PC-9 (cell line): ENCODE results near the gene C5orf46. TPM values are rescaled to one million over a fixed set of nuclear protein-coding genes. Genes with fewer than 3 reads are reported as not detected.

Experiments
- BruUV-seq: library from RNA; stranded (reverse); fragments of 400-500 nt; replicated peaks from 2 replicates; lab custom pipeline; 2021; lab: Mats Ljungman, UMichigan
- CTCF ChIA-PET: fragments of 300-600 bp; sonication (Branson Sonifier 250); formaldehyde crosslinking; loops from one replicate; lab custom pipeline; 2022; ENCODE audit warnings: antibody characterized with exemption; lab: Charles Lee
- POLR2A ChIA-PET: fragments of 300-600 bp; sonication (Branson Sonifier 250); formaldehyde crosslinking; loops from one replicate; lab custom pipeline; 2022; ENCODE audit warnings: antibody characterized with exemption; ENCODE audit not compliant: unreplicated experiment; lab: Charles Lee
- DNase-seq, 2 experiments: peaks; one replicate each; pipeline versions ENCODE4 v3.0.0 to v3.0.0-alpha.2; 2015 to 2022; ENCODE audit warnings: mixed read lengths in 1 of 2
- H2AFZ ChIP-seq: fragments of 200-600 bp; sonication (generic); 2 replicates; pipeline ENCODE4 v1.8.1; 2017; ENCODE audit warnings: antibody characterized with exemption
- H3F3A ChIP-seq: fragments of 200-600 bp; sonication (generic); 2 replicates; pipeline ENCODE4 v1.8.1; 2017; ENCODE audit warnings: antibody characterized with exemption, mild to moderate bottlenecking, low read depth; ENCODE audit not compliant: insufficient read depth
- H3K27ac ChIP-seq: fragments of 200-600 bp; sonication (generic); 2 replicates; pipeline ENCODE4 v1.6.1; 2016; ENCODE audit warnings: mixed run types
- H3K27me3 ChIP-seq: fragments of 200-600 bp; sonication (generic); 2 replicates; pipeline ENCODE4 v1.6.1; 2016; ENCODE audit warnings: low read depth, mixed run types; ENCODE audit not compliant: insufficient read depth
- H3K36me3 ChIP-seq: fragments of 200-600 bp; sonication (generic); 2 replicates; pipeline ENCODE4 v1.6.1; 2016; ENCODE audit warnings: low read depth, mixed run types
- H3K4me1 ChIP-seq: fragments of 200-600 bp; sonication (generic); replicated peaks from 2 replicates; pipeline ENCODE4 v1.6.1; 2016; ENCODE audit warnings: mixed run types; ENCODE audit not compliant: insufficient read depth
- H3K4me2 ChIP-seq: fragments of 200-600 bp; sonication (generic); 2 replicates; pipeline ENCODE4 v1.6.1; 2017; ENCODE audit warnings: mixed run types
- H3K4me3 ChIP-seq: fragments of 200-600 bp; sonication (generic); 2 replicates; pipeline ENCODE4 v1.6.1; 2016; ENCODE audit warnings: mixed run types
- H3K79me2 ChIP-seq: fragments of 200-600 bp; sonication (generic); 2 replicates; pipeline ENCODE4 v1.6.1; 2017; ENCODE audit warnings: low read depth, mixed run types
- H3K9me2 ChIP-seq: fragments of 200-600 bp; sonication (generic); 2 replicates; pipeline ENCODE4 v1.8.1; 2017; ENCODE audit warnings: mild to moderate bottlenecking; ENCODE audit not compliant: insufficient read depth
- H3K9me3 ChIP-seq: fragments of 200-600 bp; sonication (generic); 2 replicates; pipeline ENCODE4 v1.8.1; 2016; ENCODE audit warnings: low read depth; ENCODE audit not compliant: insufficient read depth
- H4K20me1 ChIP-seq: fragments of 200-600 bp; sonication (generic); 2 replicates; pipeline ENCODE4 v1.8.1; 2017; ENCODE audit not compliant: insufficient read depth
- EZH2 ChIP-seq: fragments of 200-600 bp; sonication (generic); IDR thresholded peaks from 2 replicates; pipeline ENCODE4 v1.8.0; 2017; ENCODE audit warnings: antibody characterized with exemption, low read depth
- intact Hi-C: fragments of 100-400 bp; cut with micrococcal nuclease; formaldehyde crosslinking; loops from one replicate; pipeline ENCODE4 v1.10.0; 2022; ENCODE audit not compliant: unreplicated experiment
- total RNA-seq: library from RNA; stranded (reverse); gene quantifications from 2 replicates; pipeline ENCODE4 v1.2.3, GENCODE V29; 2021
- TF ChIP-seq, protein P1 (sequence below): fragments of 200-600 bp; sonication (generic); conservative IDR thresholded peaks from 2 replicates; pipeline ENCODE4 v1.6.1; 2017; ENCODE audit warnings: mixed run types, antibody characterized with exemption, mild to moderate bottlenecking, moderate library complexity

The C5orf46 gene
- total RNA-seq, 1 experiment from 2014 or later: not detected

DNA sequence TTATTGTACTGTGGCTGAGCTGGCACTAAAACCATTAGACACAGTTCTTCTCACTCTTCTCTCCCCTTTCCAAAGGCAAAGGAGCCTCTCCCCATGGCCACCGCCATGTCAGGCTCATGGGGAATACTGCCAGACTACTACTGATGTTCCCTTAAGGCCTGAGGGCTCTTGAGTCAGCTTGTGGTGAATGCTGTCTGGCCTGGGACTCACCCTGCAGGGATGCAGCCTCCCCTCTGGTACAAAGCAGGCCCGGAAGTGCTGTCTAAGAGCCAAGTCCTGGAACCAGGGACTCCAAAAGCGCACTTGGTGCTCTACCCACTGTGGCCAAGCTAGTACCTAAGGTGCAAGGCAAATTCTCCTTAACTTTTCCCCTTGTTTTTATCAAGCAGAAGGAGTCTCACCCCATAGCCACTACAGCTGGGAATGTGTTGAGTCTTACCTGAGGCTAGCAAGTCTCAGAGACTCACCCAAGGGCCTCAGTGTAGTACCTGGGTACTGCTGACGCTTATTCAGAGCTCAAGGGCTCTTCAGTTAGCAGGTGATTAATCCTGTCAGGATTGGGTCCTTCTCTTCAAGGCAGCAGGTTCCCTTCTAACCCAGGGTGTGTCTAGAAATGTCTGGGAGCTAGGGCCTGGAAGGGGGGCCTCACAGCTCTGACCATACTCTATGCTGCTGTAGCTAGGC is 33.2 kb upstream of the C5orf46 start:
- Histone ChIP-seq H3K27ac (no peak overlapping the region), H3K4me1 (no peaks in the 10 kb centered on the region), H3K79me2 (no peaks in the 10 kb centered on the region), H3K9me3 (no peaks in the 10 kb centered on the region), H3F3A (0 out of 2 replicates have a peak, but pooled peaks cover 4% of the 10 kb centered on the region), H3K27me3 (no peaks in the 10 kb centered on the region), H3K9me2 (no peaks in the 10 kb centered on the region), H3K4me3 (no peak overlapping the region), H2AFZ (no peak overlapping the region), H3K4me2 (no peak overlapping the region), H4K20me1 (no peaks in the 10 kb centered on the region), H3K36me3 (no peaks in the 10 kb centered on the region)
- ChIA-PET CTCF (interaction anchor here (0.6 kb wide), 1 partner anchor 1480 kb away, joined by 3 read pairs; no protein-coding TSS in a partner anchor), POLR2A (no interaction called here)
- TF ChIP-seq, protein P1, sequence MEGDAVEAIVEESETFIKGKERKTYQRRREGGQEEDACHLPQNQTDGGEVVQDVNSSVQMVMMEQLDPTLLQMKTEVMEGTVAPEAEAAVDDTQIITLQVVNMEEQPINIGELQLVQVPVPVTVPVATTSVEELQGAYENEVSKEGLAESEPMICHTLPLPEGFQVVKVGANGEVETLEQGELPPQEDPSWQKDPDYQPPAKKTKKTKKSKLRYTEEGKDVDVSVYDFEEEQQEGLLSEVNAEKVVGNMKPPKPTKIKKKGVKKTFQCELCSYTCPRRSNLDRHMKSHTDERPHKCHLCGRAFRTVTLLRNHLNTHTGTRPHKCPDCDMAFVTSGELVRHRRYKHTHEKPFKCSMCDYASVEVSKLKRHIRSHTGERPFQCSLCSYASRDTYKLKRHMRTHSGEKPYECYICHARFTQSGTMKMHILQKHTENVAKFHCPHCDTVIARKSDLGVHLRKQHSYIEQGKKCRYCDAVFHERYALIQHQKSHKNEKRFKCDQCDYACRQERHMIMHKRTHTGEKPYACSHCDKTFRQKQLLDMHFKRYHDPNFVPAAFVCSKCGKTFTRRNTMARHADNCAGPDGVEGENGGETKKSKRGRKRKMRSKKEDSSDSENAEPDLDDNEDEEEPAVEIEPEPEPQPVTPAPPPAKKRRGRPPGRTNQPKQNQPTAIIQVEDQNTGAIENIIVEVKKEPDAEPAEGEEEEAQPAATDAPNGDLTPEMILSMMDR: no peak
- TF ChIP-seq EZH2: no peak
- no TSS peak for BruUV-seq
- peak in 1 of 2 experiments; percentile 47 for DNase-seq
- intact Hi-C loops: loop anchor here (10.0 kb wide), 1 partner anchor 415 kb away; no protein-coding TSS in a partner anchor

GRCh38 chr5:147935032-147935431 is 28.7 kb upstream of the C5orf46 start:
- no peak overlapping the region for H2AFZ ChIP-seq
- DNase-seq: peak; percentile 26 to 54
- POLR2A ChIA-PET: no interaction called here

DNA sequence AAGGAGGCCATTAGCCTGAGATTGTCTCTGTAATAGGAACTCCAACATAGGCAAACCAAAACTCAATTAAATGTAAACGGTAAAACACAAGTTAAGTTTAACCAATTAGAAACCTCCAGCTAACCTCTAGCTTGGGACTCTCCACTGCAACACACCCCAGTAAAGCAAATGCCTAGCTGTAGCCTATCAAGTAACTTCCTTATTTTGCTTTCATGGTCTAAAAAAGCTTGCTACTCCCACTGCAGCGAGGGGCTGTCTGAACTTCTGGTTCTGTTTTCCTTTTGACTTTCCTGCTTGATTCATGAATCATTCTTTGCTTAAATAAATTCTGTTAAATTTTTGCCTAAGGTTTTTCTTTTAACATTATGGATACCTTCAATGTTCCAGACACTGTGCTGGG is 24.4 kb upstream of the C5orf46 start:
- Histone ChIP-seq H4K20me1 (no peaks in the 10 kb centered on the region), H3K79me2 (no peaks in the 10 kb centered on the region), H3F3A (0 out of 2 replicates have a peak, but pooled peaks cover 4% of the 10 kb centered on the region), H3K27me3 (no peaks in the 10 kb centered on the region), H3K4me1 (no peaks in the 10 kb centered on the region), H3K9me2 (no peaks in the 10 kb centered on the region), H3K4me2 (no peak overlapping the region), H2AFZ (no peak overlapping the region), H3K36me3 (no peaks in the 10 kb centered on the region), H3K4me3 (no peak overlapping the region), H3K27ac (no peak overlapping the region), H3K9me3 (peaks cover 5% of the 10 kb centered on the region; the same call in 1 of the 2 replicates)
- ChIA-PET POLR2A (interaction anchor here (0.6 kb wide), 1 partner anchor 16 kb away, joined by 3 read pairs; no protein-coding TSS in a partner anchor), CTCF (no interaction called here)
- intact Hi-C loops: no loop called here
- no peak for DNase-seq
- no TSS peak for BruUV-seq
- TF ChIP-seq, protein P1: no peak
- TF ChIP-seq EZH2: no peak

More at GRCh38 chr5:147935032-147935431, 28.7 kb upstream of the C5orf46 start:
- Histone ChIP-seq H3K79me2 (no peaks in the 10 kb centered on the region), H3K27ac (no peak overlapping the region), H3K27me3 (no peaks in the 10 kb centered on the region), H3K9me2 (no peaks in the 10 kb centered on the region), H3K36me3 (no peaks in the 10 kb centered on the region), H3K9me3 (peaks cover 5% of the 10 kb centered on the region; the same call in 1 of the 2 replicates), H3F3A (0 out of 2 replicates have a peak, but pooled peaks cover 4% of the 10 kb centered on the region), H3K4me1 (no peaks in the 10 kb centered on the region), H3K4me2 (no peak overlapping the region), H4K20me1 (no peaks in the 10 kb centered on the region), H3K4me3 (no peak overlapping the region)
- intact Hi-C loops: loop anchor here (1.0 to 2.0 kb wide), 3 partner anchors 48 to 306 kb away; no protein-coding TSS in a partner anchor
- CTCF ChIA-PET: interaction anchor here (0.6 to 0.8 kb wide), 2 partner anchors 77 to 1180 kb away, joined by 3 read pairs; no protein-coding TSS in a partner anchor
- no peak for TF ChIP-seq EZH2
- TF ChIP-seq, protein P1: peak; percentile 81
- no TSS peak for BruUV-seq
